GM10266 (cell line): Measurements from ENCODE around the gene ALDOB.
"Not testable (repeated sequence)": the region's sequence is repeated elsewhere in the genome, so short reads cannot be mapped to it uniquely, and the experiment has no call there.

Source experiments
- DNase-seq: peaks from one replicate; pipeline ENCODE4 v3.0.0; 2012; ENCODE audit errors: extremely low spot score
- CTCF ChIP-seq: IDR thresholded peaks from 2 replicates; pipeline ENCODE4 v1.5.1; 2012; ENCODE audit warnings: mild to moderate bottlenecking, low read depth; ENCODE audit not compliant: control insufficient read depth, insufficient read depth; ENCODE audit errors: missing control alignments

The ALDOB gene

GRCh38 chr9:101388507-101388993 lies 47.0 kb downstream of the ALDOB start:
- no peak for DNase-seq
- TF ChIP-seq CTCF, result peak; percentile 14

- DNase-seq, result no peak
- TF ChIP-seq CTCF, result peak; percentile 29
Measured at GRCh38 chr9:101387871-101388506, 47.6 kb downstream of the ALDOB start.

GRCh38 chr9:101384873-101385536 lies 50.6 kb downstream of the ALDOB start, which contains the start of gene BAAT:
Gene BAAT, minus strand, starts transcription at chr9:101385006. Its CDS starts 13,602 bp downstream, at chr9:101371404.
- not testable (repeated sequence) for DNase-seq

GRCh38 chr9:101383361-101383760 lies 52.2 kb downstream of the ALDOB start:
- no peak for TF ChIP-seq CTCF
- no peak for DNase-seq

GRCh38 chr9:101381833-101382342 lies 53.7 kb downstream of the ALDOB start:
- no peak for DNase-seq
- TF ChIP-seq CTCF, result no peak

GRCh38 chr9:101381118-101381517 lies 54.5 kb downstream of the ALDOB start:
- TF ChIP-seq CTCF, result no peak
- DNase-seq, result no peak

GRCh38 chr9:101380295-101380694 lies 55.3 kb downstream of the ALDOB start:
- TF ChIP-seq CTCF, result no peak
- DNase-seq, result no peak
